NCI-H748 treated with DMSO at 0.1 percent for 48 hours (cell line): ENCODE results near the gene TUBB2B.
"Not testable (repeated sequence)": the region's sequence is repeated elsewhere in the genome, so short reads cannot be mapped to it uniquely, and the experiment has no call there.

Experiments
- DNase-seq: peaks from one replicate; lab custom pipeline; 2025; lab: John Stamatoyannopoulos, UW

The TUBB2B gene

DNA sequence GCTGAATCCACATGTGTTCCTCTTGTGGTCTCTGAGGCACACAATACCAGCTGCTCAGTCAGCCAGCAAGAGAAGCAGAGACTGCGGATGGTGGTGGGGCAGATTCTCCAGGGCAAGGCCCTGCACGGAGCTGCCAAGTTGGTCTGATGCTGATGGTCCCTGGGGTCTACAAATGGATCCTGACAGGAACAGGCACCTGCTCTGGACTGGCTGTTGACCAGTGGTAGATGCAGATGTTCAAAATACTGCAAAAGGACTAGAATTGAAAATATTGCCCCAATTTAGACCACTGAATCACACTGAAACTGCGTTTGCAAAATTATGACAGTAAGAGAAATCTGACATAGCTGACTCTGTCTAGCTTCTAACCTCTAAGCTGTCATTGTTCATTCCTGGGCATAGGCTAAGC, 40.5 kb downstream of the TUBB2B start:
- DNase-seq, result no peak

DNA sequence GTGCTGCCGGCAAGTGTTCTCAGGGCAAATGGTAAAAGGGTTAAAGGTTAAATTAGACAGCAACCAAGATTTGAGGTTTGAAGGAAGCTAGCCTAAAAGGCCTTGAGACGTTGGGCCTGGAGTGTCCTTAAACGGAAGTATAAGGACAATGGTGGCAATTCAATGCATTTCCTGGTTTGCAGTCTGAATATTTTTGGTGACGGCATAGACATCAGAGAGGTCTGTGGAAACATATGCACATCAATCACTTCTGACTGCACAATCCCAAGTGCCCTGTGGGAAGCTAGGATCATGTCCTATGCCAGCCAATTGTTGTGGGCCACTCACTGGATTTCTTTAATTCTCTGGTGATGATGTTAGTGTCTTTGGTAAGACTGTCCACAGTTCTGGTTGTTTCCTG, 44.4 kb downstream of the TUBB2B start:
- no peak for DNase-seq

DNA sequence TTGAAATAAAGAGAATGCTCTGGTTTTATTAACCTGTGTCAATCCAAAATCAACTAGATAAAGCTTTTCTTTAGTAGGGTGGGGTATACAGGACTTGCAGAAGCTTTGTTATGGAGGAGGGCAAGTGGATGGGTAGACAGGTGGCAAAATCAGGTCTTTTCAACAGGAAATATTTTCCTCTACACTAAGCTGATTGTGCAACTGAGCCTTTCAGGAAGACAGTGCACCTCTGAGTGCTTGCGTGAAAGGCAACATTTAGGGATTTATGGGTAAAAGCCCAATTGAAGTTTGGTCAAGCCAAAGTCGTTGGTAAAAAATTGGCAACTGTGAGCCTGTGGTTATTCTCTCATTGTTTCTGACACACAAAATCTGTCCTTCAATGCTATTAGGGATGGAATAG, 46.3 kb downstream of the TUBB2B start:
- no peak for DNase-seq

DNA sequence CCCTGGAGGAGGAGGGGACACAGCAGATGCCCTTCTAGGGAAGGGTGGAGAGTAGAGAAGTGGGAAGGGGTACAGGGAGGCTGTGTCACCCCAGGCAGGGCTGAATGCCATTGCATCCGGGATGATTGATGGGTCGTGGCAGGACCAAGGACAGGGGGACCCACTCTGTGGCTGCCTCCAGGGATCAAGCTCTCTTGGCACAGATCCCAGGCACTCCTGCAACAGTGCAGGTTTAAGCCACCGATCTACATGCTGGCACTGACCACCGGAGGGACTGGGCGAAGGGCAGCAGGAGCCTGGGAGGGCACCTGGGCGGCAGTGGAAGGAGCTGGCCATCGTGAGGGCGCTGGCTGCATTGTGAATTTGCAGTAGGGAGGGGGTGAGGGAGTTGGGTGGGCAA, 47.5 kb downstream of the TUBB2B start:
- DNase-seq, result not testable (repeated sequence)

DNA sequence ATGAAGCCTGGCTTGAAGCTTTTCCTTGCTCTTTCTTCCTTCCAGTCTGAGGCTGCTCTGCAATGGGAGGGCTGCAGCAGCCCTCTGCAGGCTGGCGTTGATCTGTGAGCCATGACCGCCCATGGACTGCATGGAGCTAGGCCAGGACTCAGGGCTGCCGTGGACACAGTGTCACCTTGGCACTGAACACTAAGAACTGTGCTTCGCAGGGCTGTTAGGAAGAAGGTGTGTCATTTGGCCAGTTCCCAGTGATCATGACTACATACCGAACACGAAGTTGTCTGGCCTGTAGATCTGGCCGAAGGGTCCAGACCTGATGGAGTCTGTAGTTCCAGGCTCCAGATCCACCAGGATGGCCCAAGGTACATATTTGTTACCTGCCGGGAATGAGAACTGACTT, 48.8 kb downstream of the TUBB2B start:
- DNase-seq, result not testable (repeated sequence)

DNA sequence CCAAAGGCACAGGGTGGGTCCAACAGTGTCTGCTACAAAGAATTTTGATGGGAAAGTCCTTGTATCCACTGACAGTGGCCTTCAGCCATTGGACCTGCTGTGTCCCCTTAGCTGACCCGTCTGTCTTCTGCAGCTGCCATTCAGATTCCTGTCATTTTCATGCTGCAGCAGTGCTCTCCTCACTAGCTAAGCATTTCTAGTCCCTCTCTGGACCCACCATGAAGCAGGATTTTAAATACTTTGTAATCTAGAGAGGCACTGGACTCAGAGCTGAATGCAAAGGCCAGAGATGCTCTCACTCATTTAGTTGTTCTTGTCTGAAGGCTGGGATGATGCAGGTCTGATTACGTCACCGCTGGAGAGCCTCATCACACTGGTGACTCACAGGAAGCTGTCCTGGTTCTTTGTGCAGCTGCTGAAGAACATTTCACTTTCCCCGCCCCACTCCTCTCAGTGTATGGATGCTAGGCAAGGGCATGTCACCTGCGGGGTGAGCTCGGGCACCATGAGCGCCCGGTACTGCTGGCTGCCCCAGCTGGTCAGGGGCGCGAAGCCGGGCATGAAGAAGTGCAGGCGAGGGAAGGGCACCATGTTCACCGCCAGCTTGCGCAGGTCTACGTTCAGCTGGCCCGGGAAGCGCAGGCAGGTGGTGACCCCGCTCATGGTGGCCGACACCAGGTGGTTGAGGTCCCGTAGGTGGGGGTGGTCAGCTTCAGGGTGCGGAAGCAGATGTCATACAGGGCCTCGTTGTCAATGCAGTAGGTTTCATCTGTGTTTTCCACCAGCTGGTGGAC, 50.7 kb downstream of the TUBB2B start:
- no peak for DNase-seq

DNA sequence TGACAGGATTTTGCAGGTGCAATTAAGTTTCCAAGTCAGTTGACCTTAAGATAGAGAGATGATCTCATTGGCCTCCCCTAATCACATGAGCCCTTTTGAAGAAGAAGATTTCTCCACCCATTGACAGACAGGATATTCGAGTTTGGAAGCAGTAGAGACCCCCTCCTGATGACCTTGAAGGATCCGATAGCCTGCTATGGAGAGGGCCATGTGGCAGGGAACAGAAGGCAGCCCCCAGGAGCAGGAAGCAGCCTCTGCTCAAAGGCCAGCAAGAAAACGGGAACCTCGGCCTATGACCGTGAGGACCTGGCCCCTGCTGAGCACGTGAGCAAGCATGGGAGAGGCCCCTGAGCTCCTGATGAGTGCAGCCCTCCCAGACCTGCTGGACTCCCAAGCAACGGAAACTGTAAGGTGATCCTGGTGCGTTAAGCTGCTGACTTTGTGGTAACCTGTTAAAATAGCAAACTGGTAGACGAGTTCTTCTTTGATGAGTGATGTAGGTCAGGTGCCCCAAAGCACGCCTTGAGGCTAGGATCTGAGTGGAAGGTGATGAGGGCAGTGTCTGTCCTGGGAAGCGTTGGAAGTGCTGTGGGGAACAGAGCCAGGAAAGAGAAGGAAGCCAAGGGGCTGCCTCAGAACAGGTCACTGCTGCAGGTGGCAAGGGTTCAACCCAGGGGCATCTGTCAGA, 51.6 kb downstream of the TUBB2B start:
- DNase-seq, result no peak
